RWPE2 (cell line): ENCODE results near the gene WDR36.
"Not testable (repeated sequence)": the region's sequence is repeated elsewhere in the genome, so short reads cannot be mapped to it uniquely, and the experiment has no call there.

Experiments used
- ATAC-seq: fragments of 200-7000 bp; cut with Tn5 transposase; 3 replicates; pipeline ENCODE4 v1.9.1; 2021; ENCODE audit warnings: low read depth
- DNase-seq: peaks from one replicate; pipeline ENCODE4 v3.0.0-alpha.2; 2020; ENCODE audit warnings: low spot score
- H3K27ac ChIP-seq: fragments of 450-650 bp; 2 replicates; pipeline ENCODE4 v1.5.1; 2017; ENCODE audit warnings: mild to moderate bottlenecking; ENCODE audit not compliant: poor library complexity, severe bottlenecking
- H3K27me3 ChIP-seq: fragments of 250-450 bp; sonication (Bioruptor Pico); 2 replicates; pipeline ENCODE4 v1.5.1; 2021; ENCODE audit warnings: mild to moderate bottlenecking, moderate library complexity; ENCODE audit not compliant: insufficient read depth, poor library complexity, severe bottlenecking
- H3K36me3 ChIP-seq: fragments of 250-450 bp; sonication (Bioruptor Pico); 2 replicates; pipeline ENCODE4 v1.5.1; 2020; ENCODE audit warnings: low read depth, mild to moderate bottlenecking, moderate library complexity
- H3K4me1 ChIP-seq: fragments of 250-450 bp; sonication (Bioruptor Pico); 2 replicates; pipeline ENCODE4 v1.5.1; 2021; ENCODE audit warnings: mild to moderate bottlenecking, moderate library complexity; ENCODE audit not compliant: insufficient read depth, poor library complexity, severe bottlenecking
- H3K4me3 ChIP-seq: fragments of 250-450 bp; sonication (Bioruptor Pico); 2 replicates; pipeline ENCODE4 v1.5.1; 2021; ENCODE audit warnings: mild to moderate bottlenecking, moderate library complexity; ENCODE audit not compliant: severe bottlenecking
- H3K9me3 ChIP-seq: fragments of 250-450 bp; sonication (Bioruptor Pico); 2 replicates; pipeline ENCODE4 v1.5.1; 2021; ENCODE audit warnings: mild to moderate bottlenecking, moderate library complexity; ENCODE audit not compliant: severe bottlenecking
- CTCF ChIP-seq: fragments of 450-650 bp; IDR thresholded peaks from one replicate; pipeline ENCODE4 v1.5.1; 2017; ENCODE audit warnings: mild to moderate bottlenecking, moderate library complexity; ENCODE audit not compliant: poor library complexity, severe bottlenecking

WDR36 gene

GRCh38 chr5:111135946-111136345 lies 43.8 kb downstream of the WDR36 start:
- Histone ChIP-seq H3K4me1 (peaks cover 6% of the 10 kb centered on the region), H3K4me3 (no peak overlapping the region), H3K27ac (no peak overlapping the region), H3K36me3 (no peaks in the 10 kb centered on the region), H3K27me3 (no peaks in the 10 kb centered on the region), H3K9me3 (no peaks in the 10 kb centered on the region)
- no peak for DNase-seq
- peak; percentile 94 for ATAC-seq
- no peak for TF ChIP-seq CTCF

- no peaks in the 10 kb centered on the region for H3K36me3 ChIP-seq
- TF ChIP-seq CTCF: no peak
- H3K27ac ChIP-seq: no peak overlapping the region
- no peak for DNase-seq
- H3K27me3 ChIP-seq: no peaks in the 10 kb centered on the region
- ATAC-seq: no peak
- H3K4me3 ChIP-seq: no peak overlapping the region
- H3K9me3 ChIP-seq: no peaks in the 10 kb centered on the region
- H3K4me1 ChIP-seq: no peaks in the 10 kb centered on the region
Measured at GRCh38 chr5:111138096-111138495, 45.9 kb downstream of the WDR36 start.

GRCh38 chr5:111141471-111141870 lies 49.3 kb downstream of the WDR36 start:
- ATAC-seq, H3K27me3 ChIP-seq, DNase-seq, H3K27ac ChIP-seq, H3K4me3 ChIP-seq, H3K36me3 ChIP-seq, H3K9me3 ChIP-seq, H3K4me1 ChIP-seq: not testable (repeated sequence)

- Histone ChIP-seq H3K4me1 (no peaks in the 10 kb centered on the region), H3K9me3 (no peaks in the 10 kb centered on the region), H3K4me3 (no peak overlapping the region), H3K36me3 (no peaks in the 10 kb centered on the region), H3K27ac (no peak overlapping the region), H3K27me3 (no peaks in the 10 kb centered on the region)
- DNase-seq: no peak
- ATAC-seq: peak; percentile 70
- TF ChIP-seq CTCF: peak; percentile 19
Measured at GRCh38 chr5:111142932-111143331, 50.8 kb downstream of the WDR36 start.

- no peak overlapping the region for H3K27ac ChIP-seq
- TF ChIP-seq CTCF: no peak
- H3K36me3 ChIP-seq: no peaks in the 10 kb centered on the region
- H3K4me3 ChIP-seq: no peak overlapping the region
- H3K9me3 ChIP-seq: no peaks in the 10 kb centered on the region
- H3K4me1 ChIP-seq: no peaks in the 10 kb centered on the region
- no peaks in the 10 kb centered on the region for H3K27me3 ChIP-seq
- no peak for DNase-seq
- peak; percentile 75 for ATAC-seq
Measured at GRCh38 chr5:111143910-111144309, 51.8 kb downstream of the WDR36 start.
